Spleen (tissue), 7 donors: ENCODE measurements around the gene TRA2A.

Experiments
- CTCF ChIP-seq, 11 experiments: fragments of 200-600 bp in 7 of 11; fragments of 450-650 bp in 4 of 11; sonication (generic) in 4 of 11; IDR thresholded peaks in 8 of 11; conservative IDR thresholded peaks in 3 of 11; 1 replicate in 7 of 11; 2 replicates in 4 of 11; pipeline versions ENCODE4 v1.4.0 to v1.8.0; 2016 to 2021; ENCODE audit warnings: antibody characterized with exemption in 11 of 11, inconsistent platforms in 4 of 11, mild to moderate bottlenecking in 1 of 11
- POLR2A ChIP-seq, 3 donors: fragments of 450-650 bp; IDR thresholded peaks; one replicate each; pipeline ENCODE4 v1.5.1; 2017; ENCODE audit warnings: antibody characterized with exemption in 3 of 3, mild to moderate bottlenecking in 1 of 3
- POLR2AphosphoS5 ChIP-seq, 3 donors: sonication (generic); formaldehyde crosslinking; IDR thresholded peaks; one replicate each; pipeline ENCODE4 v1.5.1; 2017; ENCODE audit warnings: antibody characterized with exemption in 3 of 3
- donor health status: DM: no; HTN: no; CAD: no; lungs with moderate emphysema.
- donor health status: DM: no; HTN: no; CAD: no.
- donor health status: DM: no; HTN: no; CAD: no.

- no peak for TF ChIP-seq CTCF (IDR thresholded peaks at IDR 0.05 in 8 of 11, conservative IDR thresholded peaks at IDR 0.05 in 3 of 11)
- TF ChIP-seq POLR2A (IDR thresholded peaks at IDR 0.05) = no peak
- TF ChIP-seq POLR2AphosphoS5 (IDR thresholded peaks at IDR 0.05) = peak; percentile 50 to 81 (median 70)
Observed at GRCh38 chr7:23490357-23491135, 41.2 kb downstream of the TRA2A start.
